Kidney epithelial cell (primary cell): ENCODE measurements around the gene TUBB3. TPM values are rescaled to one million over a fixed set of nuclear protein-coding genes. Genes with fewer than 3 reads are reported as not detected.

Experiments used
- DNase-seq: peaks from one replicate; pipeline ENCODE4 v3.0.0-alpha.2; 2010; ENCODE audit warnings: low read depth
- H3K27me3 ChIP-seq: 2 replicates; pipeline ENCODE4 v1.6.0; 2011; ENCODE audit warnings: low read length; ENCODE audit not compliant: control insufficient read depth, insufficient read depth
- H3K36me3 ChIP-seq: 2 replicates; pipeline ENCODE4 v1.5.1; 2011; ENCODE audit warnings: low read length; ENCODE audit not compliant: control insufficient read depth, insufficient read depth
- H3K4me3 ChIP-seq: 2 replicates; pipeline ENCODE4 v1.5.1; 2011; ENCODE audit warnings: low read depth, mild to moderate bottlenecking, control low read depth, low read length
- CTCF ChIP-seq: IDR thresholded peaks from 2 replicates; pipeline ENCODE4 v1.5.1; 2011; ENCODE audit warnings: mild to moderate bottlenecking, moderate library complexity, low read length, control low read depth, inconsistent platforms; ENCODE audit not compliant: insufficient read depth, poor library complexity, severe bottlenecking
- total RNA-seq: library from RNA; depleted of rRNA; stranded (reverse); fragments of >200 nt; gene quantifications from 2 replicates; pipeline ENCODE4 v1.2.3, GENCODE V29; 2015

The TUBB3 gene
- total RNA-seq, 1 donor from 2014 or later: 599 TPM

- no peak for DNase-seq
- TF ChIP-seq CTCF: no peak
- Histone ChIP-seq H3K4me3 (no peak overlapping the region), H3K36me3 (peaks cover 1% of the 10 kb centered on the region), H3K27me3 (no peaks in the 10 kb centered on the region)
Measured at GRCh38 chr16:89898201-89898967, 24.8 kb upstream of the TUBB3 start.

- H3K36me3 ChIP-seq: peaks cover 4% of the 10 kb centered on the region
- H3K4me3 ChIP-seq: no peak overlapping the region
- no peaks in the 10 kb centered on the region for H3K27me3 ChIP-seq
- DNase-seq: no peak
- no peak for TF ChIP-seq CTCF
Measured at GRCh38 chr16:89899879-89900481, 23.2 kb upstream of the TUBB3 start.

GRCh38 chr16:89900885-89901284, 22.3 kb upstream of the TUBB3 start:
- TF ChIP-seq CTCF: no peak
- Histone ChIP-seq H3K36me3 (peaks cover 4% of the 10 kb centered on the region), H3K27me3 (no peaks in the 10 kb centered on the region)

GRCh38 chr16:89902980-89903379, 20.2 kb upstream of the TUBB3 start:
- H3K27me3 ChIP-seq: no peaks in the 10 kb centered on the region
- H3K36me3 ChIP-seq: peaks cover 6% of the 10 kb centered on the region
- no peak for TF ChIP-seq CTCF
- DNase-seq: no peak
- no peak overlapping the region for H3K4me3 ChIP-seq

More at GRCh38 chr16:89900885-89901284, 22.3 kb upstream of the TUBB3 start:
- DNase-seq: no peak
- H3K4me3 ChIP-seq: no peak overlapping the region

- no peak for TF ChIP-seq CTCF
- peaks cover 6% of the 10 kb centered on the region for H3K36me3 ChIP-seq
Measured at GRCh38 chr16:89903908-89904515, 19.1 kb upstream of the TUBB3 start.

More at GRCh38 chr16:89903908-89904515, 19.1 kb upstream of the TUBB3 start:
- no peak for DNase-seq
- H3K4me3 ChIP-seq: no peak overlapping the region
- H3K27me3 ChIP-seq: no peaks in the 10 kb centered on the region
